OCI-LY3 (cell line): Measurements from ENCODE around the gene CUX1.

Experiments used
- H2AFZ ChIP-seq: fragments of 200-600, 300-600 bp; shearing (Covaris generic); 2 replicates; pipeline ENCODE4 v1.6.0; 2014; ENCODE audit warnings: antibody characterized with exemption, low read depth, low read length
- H3K27ac ChIP-seq: fragments of 200-600, 300-600 bp; sonication (generic); 2 replicates; pipeline ENCODE4 v1.5.1; 2014; ENCODE audit warnings: mild to moderate bottlenecking, low read length, moderate library complexity, mixed read lengths
- H3K27me3 ChIP-seq: fragments of 200-600, 300-600 bp; sonication (generic); 2 replicates; pipeline ENCODE4 v1.6.1; 2014; ENCODE audit warnings: low read depth, low read length, mixed read lengths
- H3K36me3 ChIP-seq: fragments of 200-600, 300-600 bp; sonication (generic); replicated peaks from 2 replicates; pipeline ENCODE3; 2014; ENCODE audit warnings: low read depth, low read length, mixed read lengths
- H3K4me1 ChIP-seq: fragments of 300-600, 200-600 bp; sonication (generic); 2 replicates; pipeline ENCODE4 v1.6.1; 2014; ENCODE audit warnings: low read length, mixed read lengths
- H3K4me2 ChIP-seq: fragments of 200-600, 300-600 bp; sonication (generic); 2 replicates; pipeline ENCODE4 v1.6.1; 2014; ENCODE audit warnings: low read length, mixed read lengths
- H3K4me3 ChIP-seq: fragments of 300-600, 200-600 bp; sonication (generic); 2 replicates; pipeline ENCODE4 v1.5.1; 2014; ENCODE audit warnings: antibody characterized with exemption, mild to moderate bottlenecking, low read length, moderate library complexity
- H3K79me2 ChIP-seq: fragments of 300-600, 200-600 bp; shearing (Covaris generic); 2 replicates; pipeline ENCODE4 v1.6.1; 2014; ENCODE audit warnings: mild to moderate bottlenecking, low read length, mixed read lengths
- H3K9ac ChIP-seq: fragments of 300-600, 200-600 bp; shearing (Covaris generic); 2 replicates; pipeline ENCODE4 v1.6.0; 2014; ENCODE audit warnings: mild to moderate bottlenecking, low read length, moderate library complexity
- H3K9me3 ChIP-seq: fragments of 200-600, 300-600 bp; shearing (Covaris generic); 2 replicates; pipeline ENCODE4 v1.6.1; 2014; ENCODE audit warnings: low read length, mixed read lengths; ENCODE audit not compliant: insufficient read depth
- H4K20me1 ChIP-seq: fragments of 200-600, 300-600 bp; sonication (generic); 2 replicates; pipeline ENCODE4 v1.6.1; 2016; ENCODE audit warnings: low read length, mixed read lengths; ENCODE audit not compliant: insufficient read depth
- EZH2phosphoT487 ChIP-seq: fragments of 200-600 bp; shearing (Covaris generic); IDR thresholded peaks from 2 replicates; pipeline ENCODE4 v1.6.1; 2018; ENCODE audit warnings: antibody characterized with exemption, mixed run types, low read depth
- TF ChIP-seq, protein P1 (sequence below): fragments of 200-600, 300-600 bp; sonication (generic); IDR thresholded peaks from 2 replicates; pipeline ENCODE4 v1.5.1; 2014; ENCODE audit warnings: antibody characterized with exemption, low read length, low read depth

The CUX1 gene

GRCh38 chr7:102319671-102320070 lies 502.2 kb downstream of the CUX1 start:
- no peaks in the 10 kb centered on the region for H4K20me1 ChIP-seq
- no peaks in the 10 kb centered on the region for H3K36me3 ChIP-seq
- no peaks in the 10 kb centered on the region for H3K27me3 ChIP-seq
- no peak overlapping the region for H3K4me2 ChIP-seq
- H3K4me1 ChIP-seq = no peaks in the 10 kb centered on the region
- no peak overlapping the region for H2AFZ ChIP-seq
- H3K79me2 ChIP-seq = no peaks in the 10 kb centered on the region
- H3K27ac ChIP-seq = no peak overlapping the region
- no peaks in the 10 kb centered on the region for H3K9me3 ChIP-seq
- no peak overlapping the region for H3K4me3 ChIP-seq
- TF ChIP-seq, protein P1, sequence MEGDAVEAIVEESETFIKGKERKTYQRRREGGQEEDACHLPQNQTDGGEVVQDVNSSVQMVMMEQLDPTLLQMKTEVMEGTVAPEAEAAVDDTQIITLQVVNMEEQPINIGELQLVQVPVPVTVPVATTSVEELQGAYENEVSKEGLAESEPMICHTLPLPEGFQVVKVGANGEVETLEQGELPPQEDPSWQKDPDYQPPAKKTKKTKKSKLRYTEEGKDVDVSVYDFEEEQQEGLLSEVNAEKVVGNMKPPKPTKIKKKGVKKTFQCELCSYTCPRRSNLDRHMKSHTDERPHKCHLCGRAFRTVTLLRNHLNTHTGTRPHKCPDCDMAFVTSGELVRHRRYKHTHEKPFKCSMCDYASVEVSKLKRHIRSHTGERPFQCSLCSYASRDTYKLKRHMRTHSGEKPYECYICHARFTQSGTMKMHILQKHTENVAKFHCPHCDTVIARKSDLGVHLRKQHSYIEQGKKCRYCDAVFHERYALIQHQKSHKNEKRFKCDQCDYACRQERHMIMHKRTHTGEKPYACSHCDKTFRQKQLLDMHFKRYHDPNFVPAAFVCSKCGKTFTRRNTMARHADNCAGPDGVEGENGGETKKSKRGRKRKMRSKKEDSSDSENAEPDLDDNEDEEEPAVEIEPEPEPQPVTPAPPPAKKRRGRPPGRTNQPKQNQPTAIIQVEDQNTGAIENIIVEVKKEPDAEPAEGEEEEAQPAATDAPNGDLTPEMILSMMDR = no peak
- no peak for TF ChIP-seq EZH2phosphoT487
- no peak overlapping the region for H3K9ac ChIP-seq

DNA sequence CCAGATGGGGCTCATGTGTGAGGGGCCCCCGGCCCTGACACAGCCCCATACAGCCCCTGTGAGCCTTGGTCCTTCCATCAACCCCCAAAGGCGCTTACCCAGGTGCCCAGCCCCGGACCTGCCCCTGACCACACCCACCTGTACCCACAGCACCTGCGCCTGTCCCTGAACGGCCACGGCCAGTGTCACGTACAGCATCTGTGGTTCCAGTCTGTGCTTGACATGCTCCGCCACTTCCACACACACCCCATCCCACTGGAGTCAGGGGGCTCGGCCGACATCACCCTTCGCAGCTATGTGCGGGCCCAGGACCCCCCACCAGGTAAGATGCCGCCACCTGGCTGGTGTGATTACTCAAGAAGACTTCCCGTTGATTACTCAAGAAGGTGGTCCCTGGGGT lies 502.8 kb downstream of the CUX1 start:
- H3K4me2 ChIP-seq = no peak overlapping the region
- no peak overlapping the region for H3K9ac ChIP-seq
- H3K4me1 ChIP-seq = no peaks in the 10 kb centered on the region
- no peak overlapping the region for H3K4me3 ChIP-seq
- no peaks in the 10 kb centered on the region for H3K27me3 ChIP-seq
- TF ChIP-seq, protein P1 = no peak
- no peaks in the 10 kb centered on the region for H4K20me1 ChIP-seq
- H3K36me3 ChIP-seq = no peaks in the 10 kb centered on the region
- no peak overlapping the region for H2AFZ ChIP-seq
- H3K9me3 ChIP-seq = no peaks in the 10 kb centered on the region
- no peak overlapping the region for H3K27ac ChIP-seq
- H3K79me2 ChIP-seq = no peaks in the 10 kb centered on the region

DNA sequence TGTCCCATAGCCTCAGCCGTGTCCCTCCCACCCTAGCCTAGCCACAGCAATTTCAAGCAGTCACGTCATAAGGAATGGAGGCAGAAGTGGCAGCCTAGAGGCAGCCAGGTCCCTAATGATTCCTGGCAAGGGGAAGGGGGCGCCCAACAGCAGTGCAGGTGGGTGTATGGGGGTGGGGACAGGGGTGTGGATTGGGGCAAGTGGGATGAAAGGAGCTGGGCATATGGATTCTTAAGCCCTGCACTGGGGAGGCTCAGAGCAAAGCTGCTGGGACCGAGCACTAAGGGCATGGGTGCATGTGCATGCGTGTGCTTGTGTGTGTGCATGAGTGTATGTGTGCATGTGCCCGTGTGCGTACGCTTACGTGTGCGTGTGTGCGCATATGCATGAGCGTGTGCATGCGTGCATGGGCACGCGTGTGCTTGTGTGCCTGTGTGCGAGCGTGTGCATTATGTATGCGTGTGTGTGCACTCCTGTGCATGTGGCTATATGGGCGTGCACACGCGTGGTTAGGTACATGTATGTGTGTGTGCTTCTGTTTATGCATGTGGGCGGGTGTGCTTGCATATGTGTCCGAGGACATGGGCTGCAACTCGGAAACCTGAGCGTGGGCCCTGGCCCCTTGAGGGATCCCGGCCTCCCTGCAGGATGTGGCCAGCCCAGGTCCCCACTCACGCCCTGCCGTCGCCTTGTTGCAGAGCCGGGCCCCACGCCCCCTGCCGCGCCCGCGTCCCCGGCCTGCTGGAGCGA lies 503.4 kb downstream of the CUX1 start:
- no peaks in the 10 kb centered on the region for H4K20me1 ChIP-seq
- no peaks in the 10 kb centered on the region for H3K4me1 ChIP-seq
- no peak overlapping the region for H3K27ac ChIP-seq
- no peaks in the 10 kb centered on the region for H3K79me2 ChIP-seq
- TF ChIP-seq, protein P1 = no peak
- no peak for TF ChIP-seq EZH2phosphoT487
- no peak overlapping the region for H3K9ac ChIP-seq
- H3K27me3 ChIP-seq = no peaks in the 10 kb centered on the region
- H3K36me3 ChIP-seq = no peaks in the 10 kb centered on the region
- no peak overlapping the region for H3K4me2 ChIP-seq
- no peak overlapping the region for H2AFZ ChIP-seq
- no peak overlapping the region for H3K4me3 ChIP-seq
- H3K9me3 ChIP-seq = no peaks in the 10 kb centered on the region

DNA sequence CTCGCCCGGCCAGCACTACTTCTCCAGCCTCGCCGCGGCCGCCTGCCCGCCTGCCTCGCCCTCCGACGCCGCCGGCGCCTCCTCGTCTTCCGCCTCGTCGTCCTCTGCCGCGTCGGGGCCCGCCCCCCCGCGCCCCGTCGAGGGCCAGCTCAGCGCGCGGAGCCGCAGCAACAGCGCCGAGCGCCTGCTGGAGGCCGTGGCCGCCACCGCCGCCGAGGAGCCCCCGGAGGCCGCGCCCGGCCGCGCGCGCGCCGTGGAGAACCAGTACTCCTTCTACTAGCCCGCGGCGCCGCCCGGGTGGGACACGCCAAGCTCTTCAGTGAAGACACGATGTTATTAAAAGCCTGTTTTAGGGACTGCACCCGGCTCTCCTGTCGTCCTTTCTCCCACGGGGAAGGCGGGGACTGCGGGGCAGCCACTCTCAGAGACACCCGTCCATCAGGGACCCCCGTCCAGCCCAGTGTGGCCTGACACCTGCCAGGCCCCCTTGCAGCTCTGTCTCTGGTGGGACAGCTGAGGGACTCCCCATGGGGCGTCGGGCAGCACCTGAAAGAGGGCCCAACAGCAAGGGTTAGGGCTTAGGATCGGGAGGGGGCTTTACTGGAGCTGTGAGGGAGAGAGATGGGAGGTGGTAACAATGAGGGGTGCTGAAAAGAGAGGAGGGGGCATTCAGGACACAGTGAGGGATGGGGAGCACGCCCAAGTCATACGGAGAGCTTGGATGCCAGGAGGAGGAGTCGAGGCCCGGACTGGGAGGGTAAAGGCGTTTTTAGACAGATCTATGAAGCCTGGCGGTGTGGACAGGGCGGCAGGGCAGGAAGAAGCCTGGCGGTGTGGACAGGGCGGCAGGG lies 504.1 kb downstream of the CUX1 start:
- TF ChIP-seq, protein P1 = no peak
- TF ChIP-seq EZH2phosphoT487 = no peak
- Histone ChIP-seq H3K9ac (no peak overlapping the region), H4K20me1 (no peaks in the 10 kb centered on the region), H2AFZ (no peak overlapping the region), H3K9me3 (no peaks in the 10 kb centered on the region), H3K4me1 (no peaks in the 10 kb centered on the region), H3K79me2 (no peaks in the 10 kb centered on the region), H3K36me3 (no peaks in the 10 kb centered on the region), H3K4me3 (no peak overlapping the region), H3K27me3 (0 out of 2 replicates have a peak, but pooled peaks cover under 1% of the 10 kb centered on the region), H3K27ac (no peak overlapping the region), H3K4me2 (no peak overlapping the region)
